ENCODE results near the gene ASPDH. TPM values are rescaled to one million over a fixed set of nuclear protein-coding genes. Genes with fewer than 3 reads are reported as not detected.

The ASPDH gene
- total RNA-seq, 1 donor: not detected

DNA sequence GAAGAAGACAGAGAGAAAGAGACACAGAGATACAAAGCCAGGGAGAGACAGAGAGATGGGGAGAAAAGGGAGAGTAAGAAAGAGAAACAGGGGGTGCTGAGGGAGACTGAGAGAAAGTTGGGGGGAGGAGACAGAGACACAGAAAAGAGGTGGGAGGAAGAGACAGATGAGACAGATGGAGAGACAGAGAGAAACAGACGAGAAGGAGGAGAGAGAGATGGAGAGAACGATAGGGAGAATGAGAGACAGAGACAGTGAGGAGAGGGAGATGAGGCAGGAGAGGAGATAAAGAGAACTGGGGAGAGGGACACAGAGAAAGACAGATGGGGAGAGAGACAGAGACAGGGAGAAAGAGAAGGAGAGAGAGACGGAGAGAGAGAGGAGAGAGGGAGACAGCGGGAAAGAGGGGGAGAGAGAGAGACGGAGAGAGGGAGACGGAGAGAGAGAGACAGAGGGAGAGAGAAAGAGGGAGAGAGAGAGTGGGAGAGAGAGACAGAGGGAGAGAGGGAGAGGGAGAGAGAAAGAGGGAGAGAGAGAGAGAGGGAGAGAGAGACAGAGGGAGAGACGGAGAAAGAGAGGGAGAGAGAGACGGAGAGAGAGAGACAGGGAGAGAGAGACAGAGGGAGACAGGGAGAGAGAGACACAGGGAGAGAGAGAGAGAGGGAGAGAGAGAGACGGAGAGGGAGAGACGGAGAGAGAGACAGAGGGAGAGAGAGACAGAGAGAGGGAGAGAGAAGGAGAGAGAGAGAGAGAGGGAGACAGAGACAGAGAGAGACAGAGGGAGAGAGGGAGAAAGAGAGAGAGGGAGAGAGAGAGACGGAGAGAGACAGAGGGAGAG, 15.3 kb downstream of the ASPDH start:
- Histone ChIP-seq H3K27me3 (ENCODE audit: insufficient read depth, low read length) (no peaks in the 10 kb centered on the region), H3K4me1 (ENCODE audit: insufficient read depth, low read length) (no peaks in the 10 kb centered on the region), H3K4me3 (ENCODE audit: low read length) (no peak overlapping the region), H3K9me3 (ENCODE audit: low read depth, low read length) (no peaks in the 10 kb centered on the region)

- Histone ChIP-seq H3K27me3 (ENCODE audit: insufficient read depth, low read length) (no peaks in the 10 kb centered on the region), H3K4me3 (ENCODE audit: low read length) (no peak overlapping the region), H3K9me3 (ENCODE audit: low read depth, low read length) (no peaks in the 10 kb centered on the region), H3K4me1 (ENCODE audit: insufficient read depth, low read length) (peaks cover 5% of the 10 kb centered on the region)
Measured at GRCh38 chr19:50497022-50497405, 16.7 kb downstream of the ASPDH start.

DNA sequence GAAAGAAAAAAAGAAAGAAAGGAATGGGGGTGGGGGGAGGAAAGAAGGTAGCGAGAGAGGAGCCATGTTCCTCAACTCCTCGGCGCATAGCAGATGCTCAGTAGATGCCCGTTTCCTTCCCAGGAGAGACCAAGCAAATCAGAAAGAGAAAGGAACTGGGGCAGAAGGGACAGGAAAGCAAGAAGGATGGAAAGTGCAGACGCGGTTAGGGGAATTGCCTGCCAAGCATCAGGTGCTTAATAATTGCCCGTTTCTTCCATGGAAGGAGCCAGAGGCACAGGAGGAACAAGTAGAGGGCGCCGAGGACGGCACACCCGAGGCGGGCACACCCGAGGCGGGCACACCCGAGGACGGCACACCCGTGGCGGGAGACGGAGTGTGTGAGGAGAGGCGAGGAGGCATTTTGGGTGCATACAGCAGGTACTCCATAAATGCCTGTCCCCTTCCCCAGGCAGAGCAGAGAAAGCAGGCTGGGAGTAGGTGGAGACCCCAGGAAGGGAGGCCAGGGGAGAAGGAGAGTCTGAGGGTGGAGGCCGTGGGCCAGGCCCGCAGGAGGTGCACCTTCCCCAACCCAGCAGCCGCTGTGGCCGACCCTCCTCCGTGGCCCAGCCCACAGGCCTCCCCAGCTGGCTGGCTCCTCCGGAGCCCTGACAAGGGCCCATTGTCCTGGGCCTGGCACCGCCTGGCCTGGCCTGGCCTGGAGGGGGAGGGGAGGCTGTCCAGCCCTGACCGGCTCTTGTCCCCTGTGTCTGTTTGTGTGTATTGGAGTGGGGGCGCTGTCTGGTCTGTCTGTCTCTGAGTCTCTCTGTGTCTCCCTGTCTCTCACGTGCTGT, 17.3 kb downstream of the ASPDH start:
- H3K27me3 ChIP-seq (ENCODE audit: insufficient read depth, low read length): no peaks in the 10 kb centered on the region
- H3K4me3 ChIP-seq (ENCODE audit: low read length): no peak overlapping the region
- peaks cover 11% of the 10 kb centered on the region for H3K4me1 ChIP-seq (ENCODE audit: insufficient read depth, low read length)
- H3K9me3 ChIP-seq (ENCODE audit: low read depth, low read length): no peaks in the 10 kb centered on the region

- peaks cover 12% of the 10 kb centered on the region for H3K4me1 ChIP-seq (ENCODE audit: insufficient read depth, low read length)
- no peak overlapping the region for H3K4me3 ChIP-seq (ENCODE audit: low read length)
- H3K9me3 ChIP-seq (ENCODE audit: low read depth, low read length): no peaks in the 10 kb centered on the region
- H3K27me3 ChIP-seq (ENCODE audit: insufficient read depth, low read length): no peaks in the 10 kb centered on the region
Measured at GRCh38 chr19:50495020-50495531, 18.6 kb downstream of the ASPDH start.

DNA sequence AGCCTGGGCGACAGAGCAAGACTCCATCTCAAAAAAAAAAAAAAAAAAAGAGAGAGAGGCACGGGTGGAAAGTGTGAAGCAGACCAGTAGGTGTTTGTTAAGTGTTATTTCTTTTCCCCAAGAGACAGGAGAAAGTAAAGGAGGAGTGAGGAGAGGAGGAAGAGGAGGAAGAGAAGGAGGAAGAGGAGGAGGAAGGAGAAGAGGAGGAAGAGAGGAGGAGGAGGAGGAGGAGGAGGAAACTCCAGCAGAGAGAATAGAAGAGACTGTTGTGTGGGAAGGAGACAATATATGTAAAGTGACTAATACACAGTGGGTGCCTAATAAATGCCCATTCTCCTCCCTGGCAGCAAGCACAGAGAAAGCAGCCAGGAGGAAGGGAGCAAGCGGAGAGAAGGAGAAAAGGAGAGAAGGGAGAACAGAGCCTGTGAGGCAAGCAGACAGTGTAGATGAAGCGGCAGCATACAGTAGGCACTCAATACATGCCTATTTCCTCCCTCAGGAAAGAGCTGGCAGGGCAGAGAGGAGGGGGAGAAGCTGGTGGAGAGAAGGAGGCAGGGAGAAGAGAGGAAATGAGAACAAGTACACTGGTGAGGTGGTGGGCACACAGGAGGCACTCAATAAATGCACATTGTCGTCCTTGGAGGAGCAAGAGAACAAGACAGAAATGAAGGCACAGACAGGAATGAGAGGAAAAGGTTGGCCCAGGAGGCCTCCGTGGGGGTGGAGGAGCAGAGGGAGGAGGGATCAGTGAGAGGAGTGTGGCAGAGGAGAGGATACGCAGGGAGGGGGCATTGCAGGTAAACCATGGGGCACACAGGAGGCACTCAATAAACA, 19.3 kb downstream of the ASPDH start:
- peaks cover 16% of the 10 kb centered on the region for H3K4me1 ChIP-seq (ENCODE audit: insufficient read depth, low read length)
- no peak overlapping the region for H3K4me3 ChIP-seq (ENCODE audit: low read length)
- no peaks in the 10 kb centered on the region for H3K9me3 ChIP-seq (ENCODE audit: low read depth, low read length)
- H3K27me3 ChIP-seq (ENCODE audit: insufficient read depth, low read length): no peaks in the 10 kb centered on the region

DNA sequence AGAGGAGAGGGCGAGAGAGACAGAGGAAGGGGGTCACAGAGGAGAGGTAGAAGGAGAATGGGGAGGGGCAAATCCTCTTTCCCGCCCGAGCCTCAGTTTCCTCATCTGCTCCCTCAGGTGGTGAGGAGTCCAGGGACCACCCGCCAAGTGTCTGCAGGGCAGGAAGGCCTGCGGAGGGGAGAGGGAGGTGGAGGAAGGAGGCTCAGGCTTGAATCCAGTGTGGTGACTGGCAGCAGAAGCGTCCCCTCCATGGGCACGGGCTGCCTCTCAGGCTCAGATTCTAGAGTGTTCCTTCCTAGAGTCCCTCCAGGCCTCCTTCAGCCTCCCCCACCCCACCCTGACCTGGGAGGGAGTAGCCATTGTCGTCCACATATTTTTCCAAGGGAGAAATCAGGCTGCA, 20.5 kb downstream of the ASPDH start:
- Histone ChIP-seq H3K4me3 (ENCODE audit: low read length) (no peak overlapping the region), H3K9me3 (ENCODE audit: low read depth, low read length) (no peaks in the 10 kb centered on the region), H3K4me1 (ENCODE audit: insufficient read depth, low read length) (peaks cover 25% of the 10 kb centered on the region), H3K27me3 (ENCODE audit: insufficient read depth, low read length) (no peaks in the 10 kb centered on the region)

GRCh38 chr19:50492303-50493052, 21.2 kb downstream of the ASPDH start:
- H3K4me3 ChIP-seq (ENCODE audit: low read length): no peak overlapping the region
- H3K4me1 ChIP-seq (ENCODE audit: insufficient read depth, low read length): peaks cover 28% of the 10 kb centered on the region
- no peaks in the 10 kb centered on the region for H3K9me3 ChIP-seq (ENCODE audit: low read depth, low read length)
- H3K27me3 ChIP-seq (ENCODE audit: insufficient read depth, low read length): no peaks in the 10 kb centered on the region

DNA sequence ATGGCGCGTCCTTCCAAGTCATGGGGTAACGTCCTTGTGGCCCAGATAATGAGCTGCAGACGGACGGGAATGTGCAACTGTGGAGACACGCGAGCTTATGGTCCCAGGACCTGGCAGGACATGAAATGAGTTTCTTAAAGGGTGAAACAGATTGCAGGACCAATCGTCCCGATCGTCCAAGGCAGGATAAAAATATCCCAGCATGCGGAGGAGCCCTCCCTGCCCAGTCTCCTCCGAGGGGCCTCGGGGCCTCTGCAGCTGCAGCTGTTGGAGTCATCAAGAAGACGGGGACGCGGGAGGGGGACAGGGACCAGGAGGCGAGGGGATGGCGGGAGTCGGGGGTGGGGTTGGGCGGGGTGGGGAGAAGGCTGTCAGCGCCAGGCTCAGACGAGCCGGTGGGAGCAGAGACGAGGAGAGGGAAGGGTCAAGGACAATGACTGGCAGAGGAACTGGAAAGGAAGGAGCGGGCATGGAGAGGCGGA, 22.7 kb downstream of the ASPDH start:
- Histone ChIP-seq H3K9me3 (ENCODE audit: low read depth, low read length) (no peaks in the 10 kb centered on the region), H3K4me1 (ENCODE audit: insufficient read depth, low read length) (peaks cover 35% of the 10 kb centered on the region), H3K4me3 (ENCODE audit: low read length) (no peak overlapping the region), H3K27me3 (ENCODE audit: insufficient read depth, low read length) (no peaks in the 10 kb centered on the region)

- no peaks in the 10 kb centered on the region for H3K9me3 ChIP-seq (ENCODE audit: low read depth, low read length)
- peaks cover 35% of the 10 kb centered on the region for H3K4me1 ChIP-seq (ENCODE audit: insufficient read depth, low read length)
- no peaks in the 10 kb centered on the region for H3K27me3 ChIP-seq (ENCODE audit: insufficient read depth, low read length)
- H3K4me3 ChIP-seq (ENCODE audit: low read length): no peak overlapping the region
Measured at GRCh38 chr19:50490411-50490811, 23.3 kb downstream of the ASPDH start.

GRCh38 chr19:50489461-50490011, 24.2 kb downstream of the ASPDH start:
- no peaks in the 10 kb centered on the region for H3K27me3 ChIP-seq (ENCODE audit: insufficient read depth, low read length)
- peaks cover 35% of the 10 kb centered on the region for H3K4me1 ChIP-seq (ENCODE audit: insufficient read depth, low read length)
- no peak overlapping the region for H3K4me3 ChIP-seq (ENCODE audit: low read length)
- H3K9me3 ChIP-seq (ENCODE audit: low read depth, low read length): no peaks in the 10 kb centered on the region

GRCh38 chr19:50488389-50489194, 25.1 kb downstream of the ASPDH start:
- peaks cover 35% of the 10 kb centered on the region for H3K4me1 ChIP-seq (ENCODE audit: insufficient read depth, low read length)
- H3K4me3 ChIP-seq (ENCODE audit: low read length): no peak overlapping the region
- no peaks in the 10 kb centered on the region for H3K27me3 ChIP-seq (ENCODE audit: insufficient read depth, low read length)
- H3K9me3 ChIP-seq (ENCODE audit: low read depth, low read length): no peaks in the 10 kb centered on the region

GRCh38 chr19:50486823-50487515, 26.7 kb downstream of the ASPDH start:
- Histone ChIP-seq H3K4me3 (ENCODE audit: low read length) (no peak overlapping the region), H3K9me3 (ENCODE audit: low read depth, low read length) (no peaks in the 10 kb centered on the region), H3K27me3 (ENCODE audit: insufficient read depth, low read length) (no peaks in the 10 kb centered on the region), H3K4me1 (ENCODE audit: insufficient read depth, low read length) (peaks cover 29% of the 10 kb centered on the region)

Measured in mononuclear cell (primary cell).